HS-5 (cell line): ENCODE data around the gene CES1.
"Not testable (repeated sequence)": the region's sequence is repeated elsewhere in the genome, so short reads cannot be mapped to it uniquely, and the experiment has no call there.

Experiments
- DNase-seq: peaks from one replicate; pipeline ENCODE4 v3.0.0-alpha.2; 2012; ENCODE audit warnings: low read depth

CES1 gene

DNA sequence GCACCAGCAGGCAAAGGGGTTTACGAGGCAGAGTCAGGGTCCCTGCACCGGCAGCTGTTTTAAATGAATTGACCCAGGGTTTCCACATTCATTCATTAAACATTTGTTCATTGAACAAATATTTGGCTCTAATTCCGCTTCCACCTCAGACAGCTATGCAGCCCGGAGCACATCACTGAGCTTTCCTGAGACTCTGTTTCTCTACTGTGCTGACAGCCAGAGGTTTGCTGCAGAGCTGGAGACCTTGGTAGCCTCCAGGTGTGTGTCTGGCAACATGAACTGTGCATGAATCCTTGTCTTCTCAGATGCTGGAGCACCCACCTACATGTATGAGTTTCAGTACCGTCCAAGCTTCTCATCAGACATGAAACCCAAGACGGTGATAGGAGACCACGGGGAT lies 42.7 kb downstream of the CES1 start:
- DNase-seq = not testable (repeated sequence)

DNA sequence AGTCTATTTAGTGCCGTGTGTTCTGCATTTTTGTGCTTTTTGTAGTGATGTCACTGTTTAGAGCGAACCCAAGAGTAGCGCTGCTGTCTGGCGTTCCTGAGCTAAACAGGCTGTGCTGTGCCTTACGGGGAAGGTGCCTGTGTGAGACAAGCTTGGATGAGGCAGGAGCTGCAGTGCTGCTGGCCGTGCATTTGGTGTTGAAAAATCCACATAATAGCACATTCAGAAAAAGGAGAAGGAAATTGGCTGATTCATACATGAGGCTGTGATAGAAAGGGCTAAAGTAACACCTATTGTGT lies 50.2 kb downstream of the CES1 start:
- DNase-seq = not testable (repeated sequence)

DNA sequence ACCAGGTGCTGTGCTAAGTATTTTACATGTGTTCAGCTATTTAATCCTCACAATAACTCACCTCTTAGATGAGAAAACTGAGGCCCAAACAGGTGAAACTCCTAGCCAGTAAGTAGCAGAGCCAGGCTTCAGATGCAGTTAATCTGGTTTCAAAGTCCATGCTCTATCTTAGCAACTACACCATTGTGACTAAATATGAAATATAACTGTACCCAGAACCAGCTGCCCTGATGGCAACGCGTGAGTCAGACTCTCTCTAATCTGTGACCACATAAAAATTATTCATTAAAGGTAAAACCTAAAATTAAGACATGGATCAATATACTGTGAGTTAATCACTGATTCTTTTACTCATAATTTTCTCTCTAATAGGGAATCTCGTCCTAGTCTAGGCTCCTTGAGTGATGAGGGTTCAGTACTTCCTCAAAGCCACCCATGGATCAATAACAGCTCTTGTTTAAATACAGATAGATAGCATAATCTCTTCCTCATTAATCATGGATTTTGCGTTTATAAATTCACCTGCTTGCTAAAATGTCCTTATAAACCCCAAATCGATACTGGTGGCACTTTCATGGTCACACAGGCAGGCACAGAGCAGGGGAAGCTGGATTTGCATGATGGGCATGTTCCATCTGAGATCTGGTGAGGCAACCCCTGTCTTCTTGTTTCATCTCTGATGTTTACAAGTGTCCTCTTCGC lies 50.7 kb downstream of the CES1 start:
- not testable (repeated sequence) for DNase-seq

DNA sequence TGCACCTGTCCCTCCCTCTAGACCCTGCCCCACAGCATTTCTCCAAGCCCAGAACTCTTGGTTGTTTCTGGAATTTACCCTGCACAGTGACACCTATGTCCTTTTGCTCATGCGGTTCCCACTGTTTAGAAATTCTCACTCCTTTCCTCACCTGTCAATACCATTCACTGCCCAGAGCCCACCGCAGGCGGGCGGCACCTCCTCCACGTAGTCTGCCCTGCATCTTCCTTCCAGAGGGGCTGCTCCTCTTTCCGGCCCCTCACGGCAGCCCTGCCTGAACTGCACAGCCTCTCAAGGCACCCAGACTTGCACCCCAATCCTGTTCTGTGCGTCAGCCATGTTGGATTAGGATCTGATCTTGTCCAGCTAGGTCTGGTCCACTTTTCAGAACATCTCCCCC lies 51.4 kb downstream of the CES1 start:
- DNase-seq = not testable (repeated sequence)

DNA sequence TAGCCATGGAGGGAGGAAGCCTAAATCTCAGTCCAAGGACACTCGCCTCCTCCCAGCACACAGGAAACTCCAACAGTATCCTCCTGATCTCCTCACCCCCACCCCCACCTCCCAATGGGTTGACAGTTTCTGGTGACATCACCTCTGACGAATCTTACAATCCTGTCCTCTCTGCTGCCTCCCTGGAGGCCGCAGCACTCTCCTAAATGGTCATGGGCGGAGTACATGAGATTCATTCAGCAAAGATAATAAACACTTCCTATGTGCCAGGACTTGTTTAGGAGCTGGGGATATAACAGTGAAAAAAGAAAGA lies 52.8 kb downstream of the CES1 start:
- DNase-seq = not testable (repeated sequence)

DNA sequence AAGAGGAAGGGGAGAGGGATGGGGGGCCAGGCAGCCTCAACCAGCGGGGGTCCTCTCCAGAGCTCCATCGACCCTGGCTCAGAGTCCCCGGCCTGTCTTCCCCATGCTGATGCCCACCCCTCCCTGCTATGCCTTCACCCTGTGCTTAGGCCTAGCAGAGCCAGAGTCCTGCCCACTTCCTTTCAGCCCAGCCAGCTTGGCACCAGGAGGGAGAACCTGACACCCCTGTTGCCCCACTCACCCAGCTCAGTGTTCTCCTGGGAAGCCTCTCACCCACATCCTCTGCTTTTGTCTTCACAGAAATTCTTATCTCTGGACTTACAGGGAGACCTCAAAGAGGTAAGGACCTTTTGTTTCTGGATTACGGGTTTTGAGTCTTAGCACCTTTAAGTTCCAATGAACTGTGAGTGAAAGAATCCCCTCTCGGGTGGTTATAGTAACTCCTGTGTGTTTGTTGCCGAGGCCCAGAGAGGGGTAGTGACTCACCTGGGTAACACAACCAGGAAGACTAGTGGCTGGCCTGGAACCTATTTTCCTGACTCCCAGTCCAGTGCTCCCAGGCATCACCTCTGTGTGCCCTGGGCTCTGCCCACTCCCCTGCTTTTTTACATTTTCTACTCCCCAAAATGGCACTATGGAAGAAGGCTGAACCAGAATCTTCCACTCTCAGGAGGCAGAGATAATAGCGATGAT lies 53.3 kb downstream of the CES1 start:
- no peak for DNase-seq

DNA sequence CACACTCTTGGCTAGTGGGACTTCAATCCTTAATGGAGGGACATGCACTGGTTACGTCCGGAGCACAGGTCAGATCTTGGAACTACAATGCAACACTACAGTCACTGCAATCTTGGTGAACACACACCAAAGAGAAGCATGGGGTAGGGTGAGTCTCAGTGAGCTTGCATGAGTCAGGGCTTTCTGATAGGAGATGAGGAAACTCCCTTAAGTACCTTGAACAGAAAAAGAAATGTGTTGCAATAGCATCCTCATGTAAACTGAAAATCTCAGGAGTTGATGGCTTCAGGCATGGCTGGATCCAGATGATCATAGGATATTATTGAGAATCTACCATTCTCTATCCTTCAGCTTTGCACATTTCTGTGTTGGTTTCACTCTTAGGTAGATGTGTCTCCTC lies 54.1 kb downstream of the CES1 start:
- DNase-seq = no peak

DNA sequence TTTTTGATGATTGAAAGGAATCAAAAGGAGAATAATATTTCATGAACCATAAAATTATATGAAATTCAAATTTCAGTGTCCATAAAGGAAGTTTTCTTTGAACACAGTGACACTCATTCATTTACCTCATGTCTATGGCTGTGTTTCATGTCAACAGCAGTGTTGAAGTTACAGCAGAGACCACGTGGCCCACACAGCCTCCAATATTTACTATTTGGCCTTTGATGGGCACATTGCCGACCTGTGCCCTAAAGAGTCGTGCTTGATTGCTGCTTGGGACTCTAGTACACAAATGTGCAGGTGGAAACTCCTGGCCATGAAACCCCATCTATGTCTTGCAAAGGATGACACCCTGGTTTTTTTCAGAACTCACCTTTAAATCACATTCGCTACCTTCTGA lies 57.0 kb downstream of the CES1 start:
- no peak for DNase-seq

DNA sequence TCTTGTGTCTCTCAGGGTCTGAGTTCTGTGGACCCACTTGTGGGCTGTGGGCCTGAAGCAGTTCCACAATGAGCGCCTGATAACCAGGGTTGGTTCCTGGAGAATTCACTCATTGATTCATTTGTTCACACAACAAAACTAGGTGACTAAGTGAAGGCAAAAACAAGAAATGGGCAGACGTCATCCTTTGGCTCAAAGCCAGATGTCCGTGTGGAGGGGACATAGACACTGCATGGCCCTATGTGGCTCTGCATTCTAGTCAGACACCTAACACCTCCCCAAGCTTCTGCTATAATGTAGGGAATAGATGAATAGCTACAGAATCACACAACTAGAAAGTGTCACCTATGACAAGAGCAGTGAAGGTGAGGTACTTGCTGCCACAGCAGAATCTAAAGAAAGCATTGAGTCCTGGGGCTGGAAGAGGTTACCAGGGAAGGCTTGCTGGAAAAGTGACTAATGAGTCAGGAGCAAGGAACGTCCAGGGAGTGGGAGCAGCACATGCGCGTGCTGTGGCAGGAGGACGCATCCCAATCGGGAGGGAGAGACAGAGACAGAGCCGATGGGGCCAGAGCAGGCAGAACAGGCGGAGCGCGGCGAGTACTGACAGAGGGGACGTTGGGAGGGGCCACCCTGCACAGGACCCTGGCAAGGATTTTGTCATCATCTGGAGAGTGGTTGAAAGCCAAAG lies 58.9 kb downstream of the CES1 start:
- DNase-seq = no peak

DNA sequence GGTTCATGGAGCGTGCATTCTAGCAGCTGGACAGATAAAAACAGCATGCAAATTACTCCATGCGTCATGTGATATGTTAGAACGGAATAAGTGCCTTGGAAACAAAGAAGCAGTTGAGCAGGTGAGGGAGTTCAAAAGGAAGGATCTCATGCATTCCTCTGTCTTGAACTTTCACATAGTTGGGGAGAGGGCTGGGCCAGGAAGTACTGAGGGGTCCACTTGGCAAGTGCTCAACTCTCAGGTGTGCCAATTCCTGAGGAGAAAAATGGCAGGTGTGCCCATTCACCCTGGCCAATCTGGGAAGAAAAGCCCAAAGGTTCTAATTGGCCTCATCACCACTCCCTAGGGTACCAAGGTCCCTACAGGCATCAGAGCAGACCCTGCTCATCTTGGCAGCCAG lies 67.7 kb downstream of the CES1 start:
- DNase-seq = no peak

DNA sequence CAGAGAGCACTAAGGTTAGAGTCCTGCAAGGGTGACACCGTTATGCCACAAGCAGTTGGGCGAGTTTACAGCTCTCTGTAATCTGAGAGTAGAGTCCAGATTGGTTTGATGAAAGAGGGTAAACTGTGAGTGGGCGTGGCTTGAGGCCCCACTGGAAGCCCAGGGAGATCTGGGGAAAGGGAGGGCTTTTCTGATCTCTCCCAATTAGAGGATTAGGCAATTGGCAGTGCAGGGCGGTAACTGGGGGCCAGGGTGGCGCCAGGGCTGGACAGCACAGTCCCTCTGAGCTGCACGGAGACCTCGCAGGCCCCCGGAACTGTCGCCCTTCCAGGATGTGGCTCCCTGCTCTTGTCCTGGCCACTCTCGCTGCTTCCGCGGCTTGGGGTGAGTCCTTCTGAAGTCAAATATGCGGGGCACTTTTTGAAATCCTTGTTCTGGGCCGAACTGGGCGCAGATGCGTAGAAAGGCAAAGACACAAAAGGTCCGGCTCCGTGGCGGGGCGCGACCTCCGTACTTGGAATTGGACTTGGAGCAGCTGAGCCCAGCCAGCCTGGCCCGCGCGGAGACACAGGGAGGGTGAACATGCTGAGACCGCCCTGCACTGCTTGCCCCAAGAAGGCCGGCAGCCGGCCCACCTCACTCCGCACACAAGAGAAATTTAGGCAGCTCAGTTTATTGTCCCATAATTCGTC lies 72.4 kb downstream of the CES1 start:
- DNase-seq = no peak

DNA sequence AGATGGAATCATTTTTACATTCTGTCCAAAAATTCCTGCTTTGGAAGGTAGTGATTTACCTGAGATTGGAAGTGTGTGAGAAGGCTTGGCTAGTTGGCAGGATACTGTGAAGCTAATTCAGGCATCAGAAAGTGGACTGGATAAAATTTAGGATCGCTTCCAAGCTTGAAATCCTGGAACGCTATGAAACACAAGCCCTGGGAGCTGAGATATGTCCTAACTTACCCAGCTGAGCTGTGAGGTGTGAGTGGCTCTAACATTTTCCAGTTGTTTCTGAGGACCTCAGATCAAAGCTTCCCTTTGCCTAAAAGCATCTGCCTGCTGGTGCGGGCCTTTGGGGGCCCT lies 73.0 kb downstream of the CES1 start:
- not testable (repeated sequence) for DNase-seq

DNA sequence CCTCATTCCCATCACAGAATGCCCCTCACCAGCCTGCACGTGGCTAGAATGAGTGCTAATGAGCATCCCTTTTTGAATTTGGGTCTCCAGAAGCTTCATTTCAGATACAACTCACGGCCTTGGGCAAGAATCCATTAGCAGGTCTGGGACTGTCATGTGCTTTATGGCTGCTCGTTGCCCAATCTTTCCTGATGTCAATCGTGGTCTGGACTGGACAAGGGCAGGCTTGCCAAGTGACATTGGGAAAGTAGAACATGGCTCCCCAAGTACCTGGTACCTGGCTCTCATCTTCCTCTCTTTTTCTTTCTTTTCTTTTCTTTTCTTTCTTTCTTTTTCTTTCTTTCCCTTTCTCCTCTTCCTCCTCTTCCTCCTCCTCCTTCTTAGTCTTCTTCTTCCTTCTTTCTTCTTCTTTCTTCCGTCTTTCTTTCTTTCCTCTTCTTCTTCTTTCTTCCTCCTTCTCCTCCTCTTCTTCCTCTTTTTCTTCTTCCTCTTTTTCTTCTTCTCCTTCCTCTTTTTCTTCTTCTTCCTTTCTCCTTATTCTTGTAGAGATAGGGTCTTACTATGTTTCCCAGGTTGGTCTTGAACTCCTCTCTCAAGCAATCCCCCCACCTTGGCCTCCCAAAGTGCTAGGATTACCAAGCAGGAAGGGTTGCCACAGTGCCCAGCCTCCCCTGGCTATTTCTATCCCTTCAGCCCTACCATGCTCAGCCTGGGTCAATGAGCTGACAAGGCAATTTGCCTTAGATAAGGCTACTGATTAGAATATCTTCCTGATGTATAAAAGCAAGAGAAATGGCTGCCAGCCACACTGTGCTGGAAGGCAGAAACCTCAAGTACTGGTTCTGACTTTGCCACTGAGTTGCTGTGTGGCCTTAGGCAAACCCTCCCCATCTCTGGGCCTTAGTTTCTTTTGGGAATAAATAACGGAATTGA lies 75.0 kb downstream of the CES1 start:
- DNase-seq = not testable (repeated sequence)

DNA sequence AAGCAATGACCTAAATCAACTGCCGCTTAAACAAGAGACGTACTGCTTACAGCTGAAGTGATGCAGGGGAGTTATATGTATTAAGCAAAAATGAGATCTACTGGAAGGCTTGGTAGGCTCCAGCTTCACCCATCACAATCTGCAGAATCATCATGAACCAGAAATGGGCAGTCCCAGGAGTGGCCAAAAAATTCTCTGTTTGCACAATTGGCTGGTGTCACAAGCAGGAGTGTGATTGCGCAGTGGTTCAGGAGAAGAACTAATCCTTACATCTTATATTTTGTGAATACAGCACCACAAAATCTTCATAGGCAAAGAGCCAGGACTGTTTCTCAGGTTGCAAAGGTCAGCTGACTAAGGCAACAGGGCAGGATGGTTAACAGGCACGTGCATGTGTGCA lies 75.9 kb downstream of the CES1 start:
- DNase-seq = no peak

DNA sequence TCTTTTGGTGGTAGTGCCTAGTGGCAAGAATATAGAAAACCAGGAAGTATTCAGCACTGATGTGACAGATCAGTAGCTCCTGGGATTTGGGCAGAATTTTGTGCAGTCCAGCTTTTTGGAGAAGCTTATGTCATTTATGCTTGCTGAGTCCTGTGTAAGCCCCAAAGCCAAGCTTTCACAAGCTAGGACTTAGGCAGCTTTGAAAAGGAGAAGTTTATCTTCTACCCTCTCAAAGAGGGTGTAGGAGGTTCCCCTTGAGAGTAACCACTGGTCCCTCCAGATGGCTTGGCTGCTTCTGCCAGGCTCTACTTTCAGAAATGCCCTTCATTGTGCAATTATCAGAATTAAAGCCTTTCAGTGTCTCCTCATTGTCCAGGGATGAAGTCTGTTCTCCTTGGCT lies 78.8 kb downstream of the CES1 start:
- no peak for DNase-seq

DNA sequence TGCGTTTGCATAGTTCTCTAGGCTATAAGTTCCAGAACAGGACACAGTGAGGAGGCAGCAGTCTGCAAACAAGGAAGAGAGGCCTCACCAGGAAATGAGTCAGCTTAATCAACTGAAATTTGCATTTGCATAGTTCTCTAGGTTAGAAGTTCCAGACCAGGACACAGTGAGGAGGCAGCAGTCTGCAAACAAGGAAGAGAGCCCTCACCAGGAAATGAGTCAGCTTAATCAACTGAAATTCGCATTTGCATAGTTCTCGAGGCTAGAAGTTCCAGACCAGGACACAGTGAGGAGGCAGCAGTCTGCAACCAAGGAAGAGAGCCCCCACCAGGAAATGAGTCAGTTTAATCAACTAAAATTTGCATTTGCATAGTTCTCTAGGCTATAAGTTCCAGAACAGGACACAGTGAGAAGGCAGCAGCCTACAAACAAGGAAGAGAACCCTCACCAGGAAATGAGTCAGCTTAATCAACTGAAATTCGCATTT lies 79.7 kb downstream of the CES1 start:
- DNase-seq = not testable (repeated sequence)
